ENCODE data around the gene TXNRD3. TPM values are rescaled to one million over a fixed set of nuclear protein-coding genes. Genes with fewer than 3 reads are reported as not detected.
A peak's percentile ranks its signal among the peaks of the same experiment; 100 is the strongest.
"Not testable (repeated sequence)": the region's sequence is repeated elsewhere in the genome, so short reads cannot be mapped to it uniquely, and the experiment has no call there.

TXNRD3 gene
- total and polyA plus RNA-seq, 3 experiments from 2014 or later, result 1.3 TPM

- POLR2A ChIA-PET, result no interaction called here
- Mint-ChIP-seq H3K27ac (no peak overlapping the region), H3K4me3 (no peak overlapping the region), H3K36me3 (peaks cover 0 to 4% (median 3%) of the 10 kb centered on the region in 3 donors), H3K9me3 (no peaks in the 10 kb centered on the region), H3K27me3 (peaks cover 2 to 57% of the 10 kb centered on the region in 2 donors), H3K4me1 (no peaks in the 10 kb centered on the region)
- no peak overlapping the region for H3K27ac ChIP-seq (ENCODE audit: low read depth, low read length)
- H3K4me3 ChIP-seq (ENCODE audit: low read length), result no peak overlapping the region
- no peaks in the 10 kb centered on the region for H3K9me3 ChIP-seq (ENCODE audit: low read length)
- H3K27me3 ChIP-seq (ENCODE audit: insufficient read depth, low read length, poor library complexity, severe bottlenecking), result no peaks in the 10 kb centered on the region
- H3K36me3 ChIP-seq (ENCODE audit: insufficient read depth, low read length), result no peaks in the 10 kb centered on the region
- CTCF ChIA-PET, result no interaction called here
- H3K4me1 ChIP-seq (ENCODE audit: insufficient read depth, low read length), result no peaks in the 10 kb centered on the region
- DNase-seq, result no peak
Observed at GRCh38 chr3:126646674-126647073, 8.2 kb downstream of the TXNRD3 start.

- Mint-ChIP-seq H3K4me1 (no peaks in the 10 kb centered on the region), H3K27ac (no peak overlapping the region), H3K4me3 (no peak overlapping the region), H3K9me3 (no peaks in the 10 kb centered on the region), H3K27me3 (peaks cover 10 to 50% of the 10 kb centered on the region in 2 donors), H3K36me3 (peaks cover 0 to 8% (median 4%) of the 10 kb centered on the region in 3 donors)
- Histone ChIP-seq H3K36me3 (ENCODE audit: insufficient read depth, low read length) (no peaks in the 10 kb centered on the region), H3K4me3 (ENCODE audit: low read length) (no peak overlapping the region), H3K4me1 (ENCODE audit: insufficient read depth, low read length) (no peaks in the 10 kb centered on the region), H3K9me3 (ENCODE audit: low read length) (no peaks in the 10 kb centered on the region), H3K27ac (ENCODE audit: low read depth, low read length) (no peak overlapping the region), H3K27me3 (ENCODE audit: insufficient read depth, low read length, poor library complexity, severe bottlenecking) (no peaks in the 10 kb centered on the region)
- CTCF ChIA-PET, result interaction anchor here (1.6 kb wide), 1 partner anchor 35 kb away, joined by 5 read pairs; no protein-coding TSS in a partner anchor
- no peak for DNase-seq
- POLR2A ChIA-PET, result no interaction called here
Observed at GRCh38 chr3:126644615-126645014, 10.3 kb downstream of the TXNRD3 start.

DNA sequence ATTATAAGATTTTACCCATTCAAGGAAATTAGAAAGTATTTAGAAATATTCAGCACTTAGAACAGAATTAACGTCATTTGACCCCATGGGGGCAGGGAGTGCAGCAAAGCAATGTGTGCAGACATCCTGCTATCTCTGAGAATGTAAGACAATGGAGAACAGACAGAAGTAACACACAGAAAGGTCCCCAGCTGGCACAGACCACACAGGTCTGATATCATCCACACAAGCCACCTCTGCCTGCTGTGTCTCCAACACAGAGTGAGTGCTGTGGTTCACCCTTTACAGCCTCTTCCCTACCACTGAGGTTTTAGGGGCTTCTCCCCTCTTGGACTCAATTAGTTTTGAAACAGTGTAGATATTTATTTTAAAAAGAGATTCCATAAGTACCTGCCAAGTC lies 16.1 kb downstream of the TXNRD3 start:
- no peak for DNase-seq
- H3K4me1 Mint-ChIP-seq, result no peaks in the 10 kb centered on the region
- peaks cover 12 to 23% of the 10 kb centered on the region in 2 donors for H3K27me3 Mint-ChIP-seq
- no peaks in the 10 kb centered on the region for H3K36me3 ChIP-seq (ENCODE audit: insufficient read depth, low read length)
- no peak overlapping the region for H3K27ac Mint-ChIP-seq
- H3K9me3 ChIP-seq (ENCODE audit: low read length), result no peaks in the 10 kb centered on the region
- peaks cover 1 to 10% (median 4%) of the 10 kb centered on the region in 3 donors for H3K36me3 Mint-ChIP-seq
- no peak overlapping the region for H3K27ac ChIP-seq (ENCODE audit: low read depth, low read length)
- ChIA-PET CTCF (no interaction called here), POLR2A (no interaction called here)
- no peaks in the 10 kb centered on the region for H3K4me1 ChIP-seq (ENCODE audit: insufficient read depth, low read length)
- no peaks in the 10 kb centered on the region for H3K27me3 ChIP-seq (ENCODE audit: insufficient read depth, low read length, poor library complexity, severe bottlenecking)
- H3K4me3 Mint-ChIP-seq, result no peak overlapping the region
- H3K4me3 ChIP-seq (ENCODE audit: low read length), result no peak overlapping the region
- no peaks in the 10 kb centered on the region for H3K9me3 Mint-ChIP-seq

DNA sequence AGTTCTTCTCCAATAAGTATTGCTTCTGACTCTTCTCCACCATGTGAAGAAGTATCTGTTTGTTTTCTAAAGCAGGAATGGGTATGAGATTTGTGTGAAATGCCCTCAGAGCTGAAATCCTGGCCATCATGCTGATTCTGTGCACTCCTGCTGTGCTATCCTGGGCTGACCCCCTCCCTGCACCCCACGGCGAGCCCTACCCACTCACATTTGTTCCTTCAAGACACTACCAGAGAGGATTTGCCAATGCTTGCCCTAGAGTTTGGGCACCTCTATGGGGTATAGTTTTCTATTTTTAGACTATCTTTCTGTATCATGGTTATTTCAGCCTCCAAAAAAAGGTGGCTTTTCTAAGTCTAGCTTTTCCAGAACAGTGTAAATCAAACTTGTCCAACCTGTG lies 18.5 kb downstream of the TXNRD3 start:
- no peak for DNase-seq
- H3K4me3 ChIP-seq (ENCODE audit: low read length), result no peak overlapping the region
- no peaks in the 10 kb centered on the region for H3K27me3 ChIP-seq (ENCODE audit: insufficient read depth, low read length, poor library complexity, severe bottlenecking)
- CTCF ChIA-PET, result no interaction called here
- Mint-ChIP-seq H3K9me3 (no peaks in the 10 kb centered on the region), H3K36me3 (peaks cover 0 to 7% (median 4%) of the 10 kb centered on the region in 3 donors), H3K27me3 (peaks cover 10 to 11% of the 10 kb centered on the region in 2 donors), H3K4me1 (no peaks in the 10 kb centered on the region), H3K4me3 (no peak overlapping the region), H3K27ac (peak overlapping the region in 1 of 8 donors; percentile 48)
- no peaks in the 10 kb centered on the region for H3K9me3 ChIP-seq (ENCODE audit: low read length)
- H3K4me1 ChIP-seq (ENCODE audit: insufficient read depth, low read length), result no peaks in the 10 kb centered on the region
- H3K36me3 ChIP-seq (ENCODE audit: insufficient read depth, low read length), result no peaks in the 10 kb centered on the region
- no peak overlapping the region for H3K27ac ChIP-seq (ENCODE audit: low read depth, low read length)
- POLR2A ChIA-PET, result no interaction called here

DNA sequence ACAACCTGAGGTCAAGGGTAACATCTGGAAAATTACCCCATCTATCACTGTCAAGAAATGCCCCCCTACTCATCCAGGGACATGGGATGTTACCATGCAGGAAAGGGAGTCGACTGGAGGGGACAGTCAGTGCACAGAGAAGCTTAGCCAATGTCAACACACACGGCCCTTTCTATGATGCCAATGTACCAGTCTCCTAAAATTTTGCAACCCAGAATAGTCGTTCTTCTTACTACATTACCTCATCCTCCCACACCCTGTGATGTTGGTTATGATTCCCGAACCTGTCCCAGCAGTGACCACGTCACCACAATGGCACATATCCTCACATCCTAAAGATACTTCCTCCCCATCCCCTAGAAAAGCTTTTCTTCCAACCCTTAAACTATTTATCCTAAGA lies 20.1 kb downstream of the TXNRD3 start:
- H3K27me3 Mint-ChIP-seq, result peaks cover 0 to 3% of the 10 kb centered on the region in 2 donors
- H3K9me3 ChIP-seq (ENCODE audit: low read length), result no peaks in the 10 kb centered on the region
- no peaks in the 10 kb centered on the region for H3K9me3 Mint-ChIP-seq
- H3K4me3 Mint-ChIP-seq, result no peak overlapping the region
- no peaks in the 10 kb centered on the region for H3K4me1 ChIP-seq (ENCODE audit: insufficient read depth, low read length)
- no peak overlapping the region for H3K27ac ChIP-seq (ENCODE audit: low read depth, low read length)
- H3K27ac Mint-ChIP-seq, result peak overlapping the region in 1 of 8 donors; percentile 88
- H3K36me3 Mint-ChIP-seq, result peaks cover 0 to 5% (median 4%) of the 10 kb centered on the region in 3 donors
- H3K27me3 ChIP-seq (ENCODE audit: insufficient read depth, low read length, poor library complexity, severe bottlenecking), result no peaks in the 10 kb centered on the region
- H3K36me3 ChIP-seq (ENCODE audit: insufficient read depth, low read length), result no peaks in the 10 kb centered on the region
- DNase-seq, result no peak
- H3K4me1 Mint-ChIP-seq, result peaks cover 0 to 3% (median 1%) of the 10 kb centered on the region in 3 donors
- H3K4me3 ChIP-seq (ENCODE audit: low read length), result no peak overlapping the region
- ChIA-PET CTCF (interaction anchor here (0.9 kb wide), 1 partner anchor 45 kb away, joined by 3 read pairs; no protein-coding TSS in a partner anchor), POLR2A (no interaction called here)

GRCh38 chr3:126630020-126630419 lies 24.9 kb downstream of the TXNRD3 start:
- no peaks in the 10 kb centered on the region for H3K9me3 Mint-ChIP-seq
- peaks cover 0 to 3% (median 0%) of the 10 kb centered on the region in 3 donors for H3K36me3 Mint-ChIP-seq
- peaks cover 0 to 8% (median 7%) of the 10 kb centered on the region in 3 donors for H3K4me1 Mint-ChIP-seq
- no peaks in the 10 kb centered on the region for H3K27me3 Mint-ChIP-seq
- DNase-seq, result no peak
- H3K27ac Mint-ChIP-seq, result no peak overlapping the region
- Histone ChIP-seq H3K4me1 (ENCODE audit: insufficient read depth, low read length) (no peaks in the 10 kb centered on the region), H3K27ac (ENCODE audit: low read depth, low read length) (no peak overlapping the region), H3K4me3 (ENCODE audit: low read length) (no peak overlapping the region), H3K36me3 (ENCODE audit: insufficient read depth, low read length) (no peaks in the 10 kb centered on the region), H3K9me3 (ENCODE audit: low read length) (no peaks in the 10 kb centered on the region), H3K27me3 (ENCODE audit: insufficient read depth, low read length, poor library complexity, severe bottlenecking) (no peaks in the 10 kb centered on the region)
- POLR2A ChIA-PET, result no interaction called here
- CTCF ChIA-PET, result no interaction called here
- no peak overlapping the region for H3K4me3 Mint-ChIP-seq

DNA sequence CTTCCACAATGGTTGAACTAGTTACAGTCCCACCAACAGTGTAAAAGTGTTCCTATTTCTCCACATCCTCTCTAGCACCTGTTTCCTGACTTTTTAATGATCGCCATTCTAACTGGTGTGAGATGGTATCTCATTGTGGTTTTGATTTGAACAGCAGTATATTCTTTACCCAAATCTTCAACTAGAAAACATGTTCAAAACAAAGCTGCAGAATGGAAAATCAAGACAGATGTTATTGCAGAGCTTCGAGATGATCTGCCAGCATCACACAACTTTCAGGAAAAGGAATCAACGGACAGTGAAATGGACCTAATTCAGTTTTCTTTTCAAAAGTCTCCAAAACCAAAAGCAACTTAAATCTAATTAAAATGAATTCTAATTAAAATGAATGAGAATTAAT lies 29.2 kb downstream of the TXNRD3 start:
- H3K4me3 ChIP-seq (ENCODE audit: low read length); H3K4me1 Mint-ChIP-seq; H3K27ac ChIP-seq (ENCODE audit: low read depth, low read length); H3K9me3 Mint-ChIP-seq; CTCF ChIA-PET; H3K27me3 ChIP-seq (ENCODE audit: insufficient read depth, low read length, poor library complexity, severe bottlenecking); H3K27me3 Mint-ChIP-seq; H3K36me3 Mint-ChIP-seq; H3K4me1 ChIP-seq (ENCODE audit: insufficient read depth, low read length); DNase-seq; H3K27ac Mint-ChIP-seq; H3K4me3 Mint-ChIP-seq; POLR2A ChIA-PET; H3K9me3 ChIP-seq (ENCODE audit: low read length); H3K36me3 ChIP-seq (ENCODE audit: insufficient read depth, low read length): not testable (repeated sequence)

DNA sequence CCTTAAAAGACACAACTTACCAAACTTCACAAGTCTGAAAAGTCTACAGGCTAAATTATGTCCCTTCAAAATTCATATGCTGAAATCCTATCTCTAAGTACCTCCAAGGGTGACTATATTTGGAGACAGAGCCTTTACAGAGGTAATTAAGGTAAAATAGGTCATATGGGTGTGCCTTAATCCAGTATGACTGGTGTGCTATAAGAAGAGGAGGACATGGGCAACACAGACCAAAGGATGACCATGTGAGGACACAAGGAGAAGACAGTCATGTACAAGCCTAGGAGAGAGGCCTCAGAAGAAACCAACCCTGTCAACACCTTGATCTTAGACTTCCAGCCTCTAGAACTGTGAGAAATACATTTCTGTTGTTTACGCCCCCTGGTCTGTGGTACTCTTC lies 32.2 kb downstream of the TXNRD3 start:
- Histone ChIP-seq H3K4me3 (ENCODE audit: low read length) (no peak overlapping the region), H3K9me3 (ENCODE audit: low read length) (no peaks in the 10 kb centered on the region), H3K27me3 (ENCODE audit: insufficient read depth, low read length, poor library complexity, severe bottlenecking) (no peaks in the 10 kb centered on the region), H3K27ac (ENCODE audit: low read depth, low read length) (no peak overlapping the region), H3K4me1 (ENCODE audit: insufficient read depth, low read length) (no peaks in the 10 kb centered on the region), H3K36me3 (ENCODE audit: insufficient read depth, low read length) (no peaks in the 10 kb centered on the region)
- Mint-ChIP-seq H3K4me1 (no peaks in the 10 kb centered on the region), H3K27me3 (peaks cover 5 to 6% of the 10 kb centered on the region in 2 donors), H3K9me3 (no peaks in the 10 kb centered on the region), H3K27ac (no peak overlapping the region), H3K36me3 (no peaks in the 10 kb centered on the region), H3K4me3 (no peak overlapping the region)
- CTCF ChIA-PET, result no interaction called here
- POLR2A ChIA-PET, result no interaction called here
- DNase-seq, result no peak

All from CD8-positive, alpha-beta memory T cell (primary cell).